GM13977 (cell line): ENCODE measurements around the gene GRIK2.

Source experiments
- DNase-seq: peaks from one replicate; pipeline ENCODE4 v3.0.0; 2012; ENCODE audit warnings: low spot score
- CTCF ChIP-seq: IDR thresholded peaks from 2 replicates; pipeline ENCODE4 v1.5.1; 2012; ENCODE audit warnings: mild to moderate bottlenecking, control low read depth; ENCODE audit not compliant: insufficient read depth; ENCODE audit errors: extremely low read depth, missing control alignments
- in situ Hi-C: fragments of 300-500 bp; cut with MboI; formaldehyde crosslinking; loops from one replicate; pipeline ENCODE4 v1.12.0; 2022; ENCODE audit warnings: low sequenced_read_pairs, low pct_unique_long_range_greater_than_20kb, mixed read lengths, inconsistent platforms; ENCODE audit not compliant: unreplicated experiment

Gene GRIK2

GRCh38 chr6:101400326-101401135 is 7.0 kb downstream of the GRIK2 start:
- no peak for DNase-seq
- in situ Hi-C loops: no loop called here
- no peak for TF ChIP-seq CTCF

DNA sequence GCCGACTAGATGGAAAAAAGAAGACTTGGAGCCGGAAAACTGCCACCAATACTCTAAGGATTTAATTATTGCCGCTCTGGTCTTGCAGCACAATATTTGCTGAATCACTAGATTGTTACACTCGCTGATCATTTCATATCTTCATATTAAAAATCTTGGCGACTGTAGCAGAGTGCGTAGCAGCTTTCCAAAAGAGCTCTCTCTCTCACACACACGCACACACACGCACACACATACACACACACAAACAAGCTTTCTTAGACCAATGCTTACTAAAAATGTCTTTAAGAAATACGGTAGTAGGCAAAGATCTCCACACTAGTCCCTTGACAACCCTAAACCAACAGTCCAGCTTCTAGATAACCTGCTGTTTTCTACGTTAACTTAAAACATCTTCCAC is 7.7 kb downstream of the GRIK2 start:
- TF ChIP-seq CTCF: no peak
- in situ Hi-C loops: no loop called here
- DNase-seq: no peak

DNA sequence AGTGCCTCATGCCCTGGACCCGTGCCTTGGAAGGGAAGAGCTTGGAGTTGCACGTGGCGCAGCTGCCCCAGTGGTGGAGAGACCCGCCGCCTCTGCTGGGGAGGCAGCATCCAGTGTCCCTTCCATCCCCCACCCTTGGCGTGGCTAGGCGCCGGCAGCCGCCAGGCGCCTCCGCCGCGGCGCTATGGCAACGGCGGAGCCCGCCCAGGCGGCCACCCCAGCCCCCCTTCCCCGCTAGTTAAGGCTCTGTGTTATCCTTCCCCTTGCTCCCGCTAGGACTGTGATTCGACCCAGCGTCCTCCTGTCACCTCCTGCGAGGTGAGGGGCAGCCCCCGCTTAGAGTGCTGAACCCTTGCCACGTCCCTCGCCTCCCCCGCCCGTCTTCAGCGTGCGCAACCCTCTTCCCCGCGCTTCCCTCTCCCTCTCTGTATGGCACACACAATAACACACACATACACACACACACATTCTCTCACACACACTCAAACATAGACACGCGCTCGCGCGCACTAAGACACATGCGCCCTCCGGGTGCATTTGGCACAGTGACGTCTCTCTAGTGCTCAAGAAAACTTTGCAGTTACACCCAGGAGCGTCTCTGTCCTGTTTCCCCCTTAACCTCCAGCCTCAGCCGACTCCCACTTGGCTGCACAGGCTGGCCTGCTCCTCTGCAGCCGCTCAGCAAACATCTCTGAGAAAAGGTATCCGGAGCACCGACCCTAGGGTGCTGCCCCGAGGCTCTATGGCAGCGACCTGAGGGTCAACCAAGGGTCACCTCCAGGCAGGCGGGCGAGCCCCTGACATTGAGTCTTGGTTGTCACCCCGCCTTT is 8.5 kb downstream of the GRIK2 start:
- no peak for TF ChIP-seq CTCF
- no peak for DNase-seq
- in situ Hi-C loops: no loop called here

- DNase-seq: no peak
- in situ Hi-C loops: no loop called here
- no peak for TF ChIP-seq CTCF
Measured at GRCh38 chr6:101402622-101403031, 9.1 kb downstream of the GRIK2 start.

DNA sequence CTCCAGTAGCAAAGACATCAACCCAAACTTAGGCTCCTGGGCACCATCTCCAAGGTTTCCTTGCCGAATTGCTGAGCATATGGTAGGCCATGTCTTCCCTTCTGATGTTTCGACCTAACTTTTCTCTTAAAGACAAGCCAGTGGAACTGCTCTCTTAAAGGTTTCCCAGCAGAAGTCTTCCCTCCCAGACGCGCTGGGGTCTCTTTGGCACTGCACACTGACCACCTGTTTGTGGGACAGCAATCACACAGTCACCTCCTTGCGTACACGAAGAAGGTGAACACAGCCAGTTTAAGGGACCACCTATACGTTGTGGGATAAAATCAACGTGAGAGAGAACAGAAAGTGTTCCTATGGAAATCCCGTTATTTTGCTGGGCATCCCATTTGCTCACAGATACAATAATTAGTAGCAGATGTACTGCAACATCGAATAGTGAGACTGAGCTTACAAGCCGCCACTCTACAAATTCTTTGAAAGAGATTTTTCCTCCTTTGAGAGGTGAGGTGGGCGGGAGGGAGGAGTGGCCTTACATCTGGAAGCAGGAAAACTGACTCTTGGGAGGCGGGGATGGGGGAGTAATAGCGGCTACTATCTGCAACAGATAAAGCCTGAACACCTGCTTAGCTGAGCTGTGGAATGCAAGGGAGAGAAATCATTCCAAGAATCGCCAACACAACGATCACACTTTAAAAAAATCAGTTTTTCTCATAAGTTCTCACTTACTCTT is 9.9 kb downstream of the GRIK2 start:
- no peak for DNase-seq
- in situ Hi-C loops: no loop called here
- no peak for TF ChIP-seq CTCF

GRCh38 chr6:101404775-101405174 is 11.3 kb downstream of the GRIK2 start:
- TF ChIP-seq CTCF: no peak
- no peak for DNase-seq
- in situ Hi-C loops: no loop called here
